Measurements from ENCODE around the gene ERAL1.

GRCh38 chr17:28885951-28886350 is 31.1 kb downstream of the ERAL1 start:
- TF ChIP-seq GATA3 (IDR thresholded peaks at IDR 0.05; ENCODE audit: low read depth, low read length) (no peak), GATA2 (IDR thresholded peaks at IDR 0.05; ENCODE audit: low read depth, low read length) (no peak)

All from SH-SY5Y (cell line).